Amygdala (tissue), 56 donors: Measurements from ENCODE around the gene ZNF581.
A peak's percentile ranks its signal among the peaks of the same experiment; 100 is the strongest.

Source experiments
- DNase-seq, 56 donors: peaks; one replicate each; lab custom pipeline; 2025; lab: John Stamatoyannopoulos, UW

Gene ZNF581

DNA sequence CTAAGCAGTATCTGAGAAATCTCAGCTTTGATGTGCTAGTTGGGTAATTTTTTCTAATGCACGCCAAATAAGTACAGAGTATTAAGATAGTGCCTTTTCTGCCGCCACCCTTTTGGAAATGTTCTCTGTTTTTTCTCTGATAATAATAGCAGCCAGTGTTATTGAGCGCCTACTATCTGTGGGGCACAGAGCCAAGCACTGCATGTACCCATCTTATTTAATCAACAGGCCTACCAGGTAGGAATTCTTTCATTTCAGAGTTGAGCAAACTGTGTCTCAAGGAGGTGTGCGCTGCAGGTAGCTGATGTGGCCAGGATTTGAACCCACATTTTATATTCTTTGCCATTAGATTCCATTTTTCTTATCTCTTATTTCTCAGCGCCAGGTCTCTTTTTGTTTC is 32.9 kb downstream of the ZNF581 start:
- DNase-seq = peak in 1 of 56 donors; percentile 6

DNA sequence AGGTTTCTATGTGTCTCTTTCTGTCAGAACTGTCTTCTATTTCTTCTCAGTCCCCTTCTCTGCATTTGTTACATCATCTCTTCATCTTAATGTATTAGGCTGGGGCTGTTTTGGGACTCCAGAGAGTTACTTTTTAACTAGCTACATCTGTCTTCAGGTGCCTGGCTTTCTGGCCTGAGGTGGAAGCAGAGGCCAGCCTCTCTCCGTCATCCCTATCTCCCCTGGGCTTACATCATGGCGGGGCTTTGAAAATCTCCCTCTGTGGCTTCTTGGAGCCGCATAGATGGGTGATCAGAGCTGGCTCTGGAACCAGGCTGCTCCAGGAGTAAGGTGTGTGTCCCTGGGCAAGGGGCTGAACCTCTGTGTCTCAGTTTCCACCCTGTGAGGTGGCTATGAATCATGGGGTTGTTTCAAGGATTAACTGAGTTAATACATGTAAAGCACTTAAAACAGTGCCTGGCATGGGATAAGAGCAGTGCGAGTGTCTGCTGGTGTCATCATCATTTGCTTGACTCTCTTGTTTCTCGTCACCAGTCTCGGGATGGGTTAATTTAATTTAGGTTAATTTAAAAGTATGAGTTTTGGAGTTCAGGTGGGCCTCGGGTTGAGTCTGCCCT is 33.5 kb downstream of the ZNF581 start:
- no peak for DNase-seq

DNA sequence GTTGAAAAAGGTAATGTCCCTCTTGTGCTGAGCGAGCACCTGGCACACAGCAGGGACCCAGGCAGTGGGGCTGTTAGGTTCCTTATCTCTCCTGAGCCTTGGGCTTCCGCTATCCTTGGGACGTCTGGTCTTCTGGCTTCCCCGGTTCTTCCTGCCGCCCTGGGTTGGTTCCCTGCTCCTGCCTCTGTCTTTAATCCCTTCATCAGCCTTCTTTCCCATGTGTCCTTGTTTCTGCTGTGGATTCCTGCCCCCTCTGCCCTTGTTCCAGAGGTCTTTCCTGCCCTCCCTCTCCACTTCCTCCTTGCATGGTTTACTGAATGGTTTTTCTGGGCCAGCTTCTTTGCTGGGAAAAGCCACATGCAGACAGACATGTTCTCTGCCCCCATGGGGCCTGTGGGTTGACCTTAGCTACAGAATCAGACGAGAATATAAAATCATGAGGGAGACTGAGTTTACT is 34.2 kb downstream of the ZNF581 start:
- DNase-seq = no peak

DNA sequence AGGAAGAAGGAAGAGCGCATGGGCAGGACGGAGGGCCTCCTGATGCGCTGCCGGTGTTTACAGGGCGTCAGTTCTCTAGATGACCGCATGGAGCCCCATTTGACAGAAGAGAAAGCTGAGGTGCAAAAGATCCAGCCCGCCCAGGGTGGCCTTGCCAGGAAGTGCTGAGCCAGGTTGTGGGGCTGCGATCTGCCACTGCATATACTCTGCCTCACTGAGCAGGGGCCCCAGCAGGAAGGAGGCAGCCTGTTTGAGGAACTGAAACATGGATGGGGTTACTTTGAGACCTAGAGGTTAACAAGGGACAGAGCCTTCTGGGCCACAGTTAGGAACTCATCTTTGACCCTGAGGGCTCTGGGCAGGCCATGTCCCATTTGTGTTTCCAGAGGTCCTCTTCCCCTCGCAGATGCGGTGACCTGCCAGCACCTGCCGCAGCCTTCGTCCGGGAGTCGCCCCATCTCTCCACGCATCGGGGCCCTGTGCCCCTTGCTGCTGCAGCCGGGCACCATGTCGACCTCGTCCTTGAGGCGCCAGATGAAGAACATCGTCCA is 34.7 kb downstream of the ZNF581 start:
- DNase-seq = peak in 18 of 56 donors; percentile 5 to 64 (median 20)

DNA sequence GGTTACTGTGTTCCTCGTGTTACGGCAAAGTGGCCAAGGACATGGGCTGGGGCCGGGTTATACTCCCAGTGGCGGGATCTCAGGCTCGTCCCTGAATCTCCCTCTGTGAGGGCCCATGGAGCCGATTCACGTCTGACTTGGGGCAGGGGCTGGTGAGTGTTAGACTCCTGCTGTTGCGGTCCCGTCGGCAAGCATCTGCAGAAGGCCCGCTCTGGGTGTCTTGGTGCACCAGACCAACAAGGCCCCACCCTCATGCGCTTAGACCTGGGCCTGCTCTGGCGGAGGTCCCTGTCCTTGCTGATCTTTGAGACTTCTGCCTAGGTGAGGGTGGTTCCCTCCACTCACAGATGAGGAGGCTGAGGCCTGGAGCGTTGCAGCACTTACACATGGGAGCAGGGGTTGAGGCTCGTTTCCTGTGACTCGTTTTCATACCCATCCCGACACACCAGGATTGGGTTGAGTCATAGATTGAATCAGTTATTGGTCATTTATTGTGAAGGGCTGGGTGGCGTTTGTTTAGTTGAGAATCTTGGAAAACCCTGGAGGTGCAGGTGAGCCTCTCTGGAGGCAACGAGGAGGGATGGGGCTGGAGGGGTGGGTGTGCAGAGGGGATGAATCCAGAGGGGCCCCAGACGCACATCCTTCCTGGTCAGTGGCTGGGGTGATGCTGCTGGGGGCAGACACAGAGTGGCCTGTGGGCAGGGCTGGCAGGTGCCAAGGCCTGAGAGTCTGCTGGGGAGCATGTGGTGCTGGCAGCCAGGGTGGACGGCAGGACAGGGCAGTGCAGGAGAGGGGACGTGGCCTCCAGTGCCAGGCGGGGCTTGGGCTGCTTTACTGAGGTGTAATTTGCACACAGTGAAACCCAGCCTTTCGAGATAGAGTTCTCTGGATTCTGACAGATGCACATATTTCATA is 36.2 kb downstream of the ZNF581 start:
- DNase-seq = no peak

DNA sequence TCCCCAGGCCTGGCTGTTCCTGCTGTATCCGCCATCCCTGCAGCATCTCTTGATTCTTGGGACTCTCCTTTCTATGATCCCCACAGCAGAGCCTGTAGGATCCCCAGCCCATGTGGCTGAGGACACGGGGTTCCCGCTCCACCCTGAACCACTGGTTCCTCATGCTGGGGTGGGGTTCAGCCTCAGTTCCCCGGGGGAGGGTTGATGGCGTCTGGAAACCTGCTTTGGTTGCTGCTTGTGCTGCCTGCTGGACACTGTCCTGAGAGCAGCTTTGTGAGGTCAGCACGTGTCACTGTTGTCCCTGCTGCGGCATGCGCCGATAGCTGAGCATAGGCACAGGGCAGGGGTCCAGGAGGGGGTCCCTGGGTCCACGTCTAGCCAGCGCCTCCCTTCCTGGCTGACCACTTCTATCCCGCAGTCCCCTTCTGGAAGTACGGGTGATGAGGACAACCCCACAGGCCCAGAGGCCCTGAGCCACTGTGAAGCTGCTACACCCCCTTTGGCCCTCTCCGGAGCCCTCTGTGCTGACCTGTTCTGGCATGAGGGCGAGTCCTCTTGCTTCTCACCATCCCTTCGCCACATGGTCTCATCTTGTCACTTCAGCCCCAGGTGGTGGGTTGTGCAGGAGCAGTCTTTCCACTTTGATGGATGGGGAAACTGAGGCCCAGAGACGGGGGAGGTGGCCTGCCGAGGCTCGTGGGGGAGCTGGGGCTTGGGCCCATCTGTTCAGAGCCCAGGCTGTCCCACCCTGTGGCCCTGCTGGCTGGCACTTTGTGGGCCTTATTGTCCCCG is 37.1 kb downstream of the ZNF581 start:
- no peak for DNase-seq

DNA sequence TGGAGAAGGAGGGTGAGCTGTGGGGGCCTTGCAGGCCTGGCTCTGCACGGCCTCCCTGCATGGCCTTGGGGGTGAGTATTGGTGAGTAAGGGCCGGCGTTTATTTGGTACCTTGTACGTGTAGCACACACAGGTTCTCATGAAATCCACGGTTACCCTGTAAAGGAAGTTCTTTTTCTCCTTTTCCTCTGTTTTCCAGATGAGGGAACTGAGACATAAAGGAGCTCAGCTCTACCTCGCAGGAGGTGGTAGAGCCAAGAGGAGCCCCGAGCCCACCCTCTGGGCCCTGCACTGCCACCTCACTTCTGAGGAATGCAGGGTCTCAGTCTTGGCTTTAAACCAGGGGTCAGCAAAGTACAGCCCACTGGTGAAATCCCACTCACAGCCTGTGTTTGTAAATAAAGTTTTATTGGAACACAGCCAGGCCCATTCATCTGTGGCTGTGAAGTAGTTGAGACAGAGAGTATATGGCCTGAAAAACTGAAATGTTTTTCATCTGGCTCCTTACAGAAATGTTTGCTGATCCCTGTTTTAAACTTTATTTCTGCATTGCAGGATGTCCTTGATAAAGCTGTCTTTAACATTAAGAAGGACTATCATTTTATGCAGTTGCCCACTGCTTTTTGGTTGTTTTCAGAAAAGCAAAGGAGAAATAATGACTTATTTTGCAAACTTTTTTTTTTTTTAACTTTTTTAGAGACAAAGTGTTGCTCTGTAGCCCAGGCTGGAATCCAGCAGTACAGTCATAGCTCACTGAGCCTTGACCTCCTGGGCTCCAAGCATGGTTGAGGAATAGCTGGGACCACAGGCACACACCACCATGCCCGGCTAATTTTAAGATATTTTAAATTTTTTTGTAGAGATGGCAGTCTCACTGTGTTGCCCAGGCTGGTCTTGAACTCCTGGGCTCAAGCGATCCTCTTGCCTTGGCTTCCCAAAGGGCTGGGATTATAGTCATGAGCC is 38.0 kb downstream of the ZNF581 start:
- DNase-seq = no peak

DNA sequence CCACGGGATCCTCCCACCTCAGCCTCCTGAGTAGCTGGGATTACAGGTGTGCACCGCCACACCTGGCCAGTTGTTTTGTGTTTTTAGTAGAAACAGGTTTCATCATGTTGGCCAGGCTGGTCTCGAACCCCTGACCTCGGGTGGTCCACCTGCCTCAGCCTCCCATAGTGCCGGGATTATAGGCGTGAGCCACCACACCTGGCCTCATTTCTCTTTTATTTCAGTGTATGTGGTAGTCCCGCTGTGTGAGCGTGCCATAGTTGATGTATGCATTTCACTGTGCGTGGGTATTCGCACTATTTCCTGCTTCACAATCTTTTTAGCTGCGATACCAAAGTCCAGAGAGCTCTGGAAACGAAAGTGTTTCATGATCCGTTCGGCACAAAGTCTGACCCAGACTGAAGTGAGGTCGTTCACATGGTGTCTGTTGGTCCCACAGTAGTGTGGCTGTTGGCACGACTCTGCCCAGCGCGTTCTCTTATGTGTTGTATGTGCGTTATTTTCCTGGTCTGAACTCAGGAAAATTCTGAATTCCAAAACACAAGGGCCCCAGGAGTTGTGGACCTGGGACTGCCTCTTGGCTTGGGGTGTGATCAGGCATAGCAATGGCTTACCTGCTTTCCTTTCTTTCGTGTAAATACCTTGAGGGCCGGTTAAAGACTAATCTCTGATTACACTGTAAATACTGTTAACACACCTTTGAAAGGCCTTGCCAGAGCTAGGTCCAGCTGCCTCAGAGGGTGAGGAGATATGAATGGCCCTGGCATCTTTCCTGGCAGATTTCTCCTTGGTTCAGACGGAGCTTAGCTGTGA is 40.2 kb downstream of the ZNF581 start:
- DNase-seq = no peak

DNA sequence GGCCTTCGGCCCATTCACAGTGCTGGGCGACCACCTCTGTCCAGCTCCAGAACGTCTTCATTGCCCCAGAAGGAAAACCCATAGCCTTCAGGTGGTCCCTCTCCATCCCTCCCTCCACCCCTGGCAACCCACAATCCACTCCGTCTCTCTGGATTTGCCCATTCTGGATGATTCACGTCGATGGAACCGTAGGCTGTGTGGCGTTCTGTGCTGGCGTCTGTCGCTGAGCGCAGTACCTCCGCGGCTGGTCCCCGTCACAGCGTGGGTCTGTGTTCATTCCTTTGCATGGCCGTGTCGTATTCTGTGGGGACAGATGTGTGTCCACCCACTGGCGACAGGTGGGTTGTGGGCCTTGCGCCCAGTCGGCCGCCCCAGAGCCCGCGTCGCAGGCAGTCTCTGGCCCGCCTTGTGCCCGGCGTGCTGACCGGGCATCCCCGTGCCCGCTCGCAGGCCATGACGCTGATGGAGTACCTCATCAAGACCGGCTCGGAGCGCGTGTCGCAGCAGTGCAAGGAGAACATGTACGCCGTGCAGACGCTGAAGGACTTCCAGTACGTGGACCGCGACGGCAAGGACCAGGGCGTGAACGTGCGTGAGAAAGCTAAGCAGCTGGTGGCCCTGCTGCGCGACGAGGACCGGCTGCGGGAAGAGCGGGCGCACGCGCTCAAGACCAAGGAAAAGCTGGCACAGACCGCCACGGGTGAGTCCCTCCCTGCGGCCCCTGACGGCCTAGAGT is 41.7 kb downstream of the ZNF581 start:
- no peak for DNase-seq

DNA sequence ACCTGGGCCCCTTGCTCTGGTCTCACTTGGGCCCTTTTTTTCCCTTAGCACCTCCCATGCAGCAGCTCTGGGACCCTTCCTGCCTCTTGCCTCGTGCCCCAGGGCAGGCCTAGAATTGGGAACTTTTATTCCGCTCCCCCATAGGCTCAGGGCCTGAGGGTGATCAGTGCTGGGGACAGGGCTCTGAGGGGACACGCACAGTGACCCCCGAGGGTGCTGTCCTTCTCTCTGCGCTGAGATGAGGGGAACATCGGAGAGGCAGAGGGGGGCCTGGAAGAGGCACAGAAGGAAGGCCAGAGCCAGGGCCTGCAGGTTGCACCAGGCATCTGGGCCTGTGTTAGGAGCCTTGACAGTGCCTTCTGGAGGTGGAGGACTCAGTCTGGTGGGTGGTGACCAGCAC is 42.3 kb downstream of the ZNF581 start:
- no peak for DNase-seq

DNA sequence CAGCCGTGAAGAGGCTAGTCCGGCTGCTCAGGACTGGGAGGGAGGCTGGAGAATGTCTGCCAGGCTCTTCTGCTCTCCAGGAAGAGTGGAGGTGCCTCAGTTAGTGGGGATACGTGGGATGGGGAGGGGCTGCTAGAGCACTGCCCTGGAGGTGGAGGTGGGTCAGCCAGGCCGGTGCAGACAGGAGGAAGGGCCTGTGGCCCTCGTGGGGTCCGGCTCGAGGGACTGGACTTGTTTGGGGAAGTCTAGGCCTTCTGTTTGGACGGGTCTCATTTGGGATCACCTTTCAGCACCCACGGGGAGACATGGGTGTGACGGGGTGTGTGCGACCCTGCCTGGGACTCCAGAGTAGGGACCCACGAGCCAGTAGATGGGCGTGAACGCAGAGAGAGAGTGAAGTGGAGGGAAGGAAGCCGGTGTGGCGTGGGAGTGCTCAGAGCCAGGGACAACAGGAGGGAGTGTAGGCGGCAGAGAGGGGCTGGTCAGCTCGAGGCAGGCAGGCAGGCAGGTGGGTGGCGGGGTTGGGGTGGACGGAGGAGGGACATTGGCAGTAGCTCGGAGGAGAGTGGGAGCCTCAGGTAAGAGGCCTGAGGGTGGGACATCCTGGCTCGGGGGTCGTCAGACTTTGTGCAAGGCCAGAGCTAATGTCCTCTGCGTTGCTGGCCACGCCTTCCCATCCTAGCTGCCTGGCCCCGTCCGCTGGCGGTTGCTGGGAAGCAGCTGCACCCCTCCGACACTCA is 43.0 kb downstream of the ZNF581 start:
- DNase-seq = no peak

DNA sequence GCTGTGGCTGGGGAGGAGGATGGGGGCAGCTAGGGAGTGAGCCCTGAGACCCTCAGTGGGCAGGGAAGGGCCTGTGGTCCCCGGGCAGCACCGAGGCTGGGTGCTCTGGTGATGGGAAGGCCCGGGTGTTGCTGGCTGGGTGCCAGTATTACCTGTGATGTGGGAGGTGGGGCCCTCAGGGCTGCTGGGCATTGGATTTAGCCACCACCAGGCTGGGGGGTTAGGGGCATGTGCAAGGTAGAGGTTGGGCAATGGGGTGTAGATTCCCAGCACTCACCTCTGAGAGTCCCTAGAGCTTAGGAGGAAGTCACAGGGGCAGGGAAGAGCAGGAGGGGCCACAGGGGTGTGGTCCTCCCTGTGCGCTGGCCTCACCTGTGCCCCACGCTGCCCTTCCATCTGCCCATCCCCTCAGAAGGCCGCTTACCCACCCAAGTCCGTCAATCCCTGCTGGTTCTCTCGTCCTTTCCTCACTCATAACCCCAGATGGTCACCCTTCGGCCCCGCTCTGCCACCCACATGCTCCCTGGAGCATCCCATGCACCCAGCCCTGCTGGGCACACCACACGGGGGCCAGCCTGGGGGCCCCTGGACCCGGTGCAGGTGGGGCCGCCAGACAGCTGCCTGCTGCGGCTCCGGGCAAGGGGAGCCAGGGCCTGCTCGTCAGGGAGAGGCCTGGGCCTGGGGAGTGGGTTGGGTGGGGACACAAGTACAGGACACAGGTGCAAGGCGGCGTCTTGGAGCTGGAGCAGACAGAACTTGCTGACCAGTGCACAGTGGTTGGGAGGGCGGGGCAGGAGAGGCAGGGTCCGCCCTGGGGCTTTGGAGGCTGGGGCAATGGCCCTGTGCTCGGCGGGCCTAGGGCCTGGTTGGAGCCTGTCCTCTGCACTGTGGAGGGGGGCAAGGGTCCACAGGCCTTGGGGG is 44.1 kb downstream of the ZNF581 start:
- DNase-seq = no peak

DNA sequence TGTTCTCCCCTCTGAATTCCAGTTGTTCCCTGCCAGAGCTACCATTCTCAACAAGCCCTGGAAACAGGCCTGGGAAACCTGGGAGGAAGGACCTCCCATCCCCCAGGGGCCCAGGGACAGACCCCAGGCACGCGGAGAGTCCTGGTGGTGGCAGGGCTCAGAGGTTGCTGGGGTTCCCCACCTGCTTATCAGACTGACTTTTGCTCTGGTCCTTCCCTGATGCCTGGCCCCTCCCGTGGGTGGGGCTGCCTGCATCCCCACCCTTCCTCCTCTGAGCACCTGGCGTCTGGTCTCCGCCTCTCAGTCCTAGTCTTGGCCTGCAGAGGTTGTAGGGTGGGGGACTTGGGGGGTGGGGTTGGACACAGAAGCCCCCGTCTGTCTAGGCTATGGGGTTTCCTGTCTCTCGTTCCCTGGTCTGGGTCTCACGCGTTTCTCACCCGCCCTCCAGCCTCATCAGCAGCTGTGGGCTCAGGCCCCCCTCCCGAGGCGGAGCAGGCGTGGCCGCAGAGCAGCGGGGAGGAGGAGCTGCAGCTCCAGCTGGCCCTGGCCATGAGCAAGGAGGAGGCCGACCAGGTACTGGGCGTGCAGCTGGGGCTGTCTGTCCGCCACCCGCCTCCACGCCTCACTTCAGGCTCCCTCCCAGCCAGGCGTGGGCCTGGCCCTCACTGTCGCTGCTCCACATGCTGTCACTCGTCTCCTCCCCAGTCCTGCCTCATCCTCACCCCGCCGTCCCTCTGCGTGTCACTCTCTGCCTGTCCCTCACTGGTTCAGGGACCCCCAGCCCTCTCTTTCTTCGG is 45.2 kb downstream of the ZNF581 start:
- peak in 10 of 56 donors; percentile 6 to 41 (median 24) for DNase-seq

DNA sequence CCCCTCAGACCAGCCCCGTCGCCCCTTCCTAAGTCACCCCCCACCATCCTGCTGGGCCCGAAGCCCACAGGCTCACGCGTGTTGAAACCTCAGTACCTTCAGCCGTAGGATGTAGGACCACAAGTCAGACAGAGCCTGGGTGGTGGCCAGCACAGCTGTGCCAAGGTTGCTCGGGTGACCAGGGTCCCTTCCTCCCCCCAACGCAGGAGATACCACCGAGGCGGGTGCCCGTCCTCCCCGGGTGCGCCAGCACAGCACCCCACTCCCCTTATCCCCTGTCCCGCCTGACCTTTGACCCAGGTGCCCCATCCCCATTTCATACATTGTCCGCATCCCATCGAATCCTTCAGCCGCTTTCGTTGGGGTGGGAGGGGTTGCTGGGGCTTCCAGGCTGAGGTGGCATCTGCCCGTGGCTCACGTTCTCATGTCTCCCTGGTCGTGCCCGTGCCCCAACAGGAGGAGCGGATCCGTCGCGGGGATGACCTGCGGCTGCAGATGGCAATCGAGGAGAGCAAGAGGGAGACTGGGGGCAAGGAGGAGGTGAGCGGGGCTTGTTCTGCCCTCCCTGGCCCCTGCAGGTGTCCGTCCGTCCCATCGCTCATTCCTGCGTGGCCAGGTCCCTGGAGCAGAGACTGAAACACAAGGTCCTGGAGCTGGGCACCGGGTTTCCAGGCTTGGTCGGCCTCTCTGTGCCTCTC is 46.1 kb downstream of the ZNF581 start:
- DNase-seq = no peak
